ENCODE measurements around the gene DPYD.

The DPYD gene

DNA sequence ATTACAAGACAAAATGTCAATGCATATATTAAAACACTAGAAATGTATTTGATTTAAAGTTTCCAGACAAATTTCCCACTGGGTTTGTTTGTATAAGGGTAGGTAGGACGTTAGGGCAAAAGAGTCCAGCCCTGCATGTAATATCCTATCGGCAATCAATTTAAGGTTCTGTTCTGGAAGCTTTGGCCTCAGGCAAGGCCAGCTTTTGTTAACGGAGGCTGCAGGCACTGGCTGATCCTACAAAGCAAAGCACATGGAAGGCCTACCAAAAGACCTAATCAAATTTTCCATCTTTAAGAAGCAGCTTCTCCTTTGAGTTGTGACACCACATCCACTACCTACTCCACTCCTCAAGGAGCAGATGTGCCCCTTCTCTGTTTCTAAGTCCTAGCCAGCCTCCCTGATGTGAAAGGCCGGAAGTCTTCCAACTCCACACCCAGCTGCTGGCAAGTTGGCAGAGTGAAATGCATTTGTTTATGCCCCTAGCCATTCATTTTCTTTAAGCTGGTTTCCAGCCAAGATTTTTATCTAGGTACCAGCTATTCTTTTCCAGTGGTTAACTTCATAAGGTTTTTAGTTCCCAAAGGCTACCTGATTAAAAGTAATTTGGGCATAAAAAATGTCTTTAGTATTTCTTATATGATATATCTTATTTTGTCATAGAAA lies 746.7 kb downstream of the DPYD start:
- no peak for DNase-seq (ENCODE audit: low read depth, low spot score)
- no peak overlapping the region for H3K4me3 ChIP-seq (ENCODE audit: low read depth, low read length)
- in situ Hi-C loops (cut with HindIII; ENCODE audit: low sequenced_read_pairs) = no loop called here
- TF ChIP-seq, protein P1, sequence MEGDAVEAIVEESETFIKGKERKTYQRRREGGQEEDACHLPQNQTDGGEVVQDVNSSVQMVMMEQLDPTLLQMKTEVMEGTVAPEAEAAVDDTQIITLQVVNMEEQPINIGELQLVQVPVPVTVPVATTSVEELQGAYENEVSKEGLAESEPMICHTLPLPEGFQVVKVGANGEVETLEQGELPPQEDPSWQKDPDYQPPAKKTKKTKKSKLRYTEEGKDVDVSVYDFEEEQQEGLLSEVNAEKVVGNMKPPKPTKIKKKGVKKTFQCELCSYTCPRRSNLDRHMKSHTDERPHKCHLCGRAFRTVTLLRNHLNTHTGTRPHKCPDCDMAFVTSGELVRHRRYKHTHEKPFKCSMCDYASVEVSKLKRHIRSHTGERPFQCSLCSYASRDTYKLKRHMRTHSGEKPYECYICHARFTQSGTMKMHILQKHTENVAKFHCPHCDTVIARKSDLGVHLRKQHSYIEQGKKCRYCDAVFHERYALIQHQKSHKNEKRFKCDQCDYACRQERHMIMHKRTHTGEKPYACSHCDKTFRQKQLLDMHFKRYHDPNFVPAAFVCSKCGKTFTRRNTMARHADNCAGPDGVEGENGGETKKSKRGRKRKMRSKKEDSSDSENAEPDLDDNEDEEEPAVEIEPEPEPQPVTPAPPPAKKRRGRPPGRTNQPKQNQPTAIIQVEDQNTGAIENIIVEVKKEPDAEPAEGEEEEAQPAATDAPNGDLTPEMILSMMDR (IDR thresholded peaks at IDR 0.05; ENCODE audit: low read depth, low read length) = no peak

DNA sequence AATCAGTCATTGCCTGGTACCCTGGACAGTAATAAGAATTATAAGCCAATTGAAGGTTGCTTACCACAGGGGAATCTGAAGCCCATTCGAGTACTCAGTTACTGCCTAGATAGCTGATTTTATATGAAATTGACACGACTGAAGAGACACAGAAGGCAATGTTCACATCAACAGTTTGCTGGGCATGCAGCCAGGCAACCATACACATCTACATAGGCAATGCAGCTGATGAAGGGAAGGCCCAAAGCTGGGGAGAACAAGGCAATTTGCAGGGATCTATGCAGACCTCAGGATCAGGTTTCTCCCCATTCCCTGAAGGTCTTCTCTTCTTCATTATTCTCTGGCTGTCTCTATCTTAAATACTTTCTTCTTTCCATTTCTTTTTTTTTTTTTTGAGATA lies 750.5 kb downstream of the DPYD start:
- TF ChIP-seq, protein P1 (IDR thresholded peaks at IDR 0.05; ENCODE audit: low read depth, low read length) = no peak
- no peak overlapping the region for H3K4me3 ChIP-seq (ENCODE audit: low read depth, low read length)
- in situ Hi-C loops (cut with HindIII; ENCODE audit: low sequenced_read_pairs) = no loop called here
- no peak for DNase-seq (ENCODE audit: low read depth, low spot score)

DNA sequence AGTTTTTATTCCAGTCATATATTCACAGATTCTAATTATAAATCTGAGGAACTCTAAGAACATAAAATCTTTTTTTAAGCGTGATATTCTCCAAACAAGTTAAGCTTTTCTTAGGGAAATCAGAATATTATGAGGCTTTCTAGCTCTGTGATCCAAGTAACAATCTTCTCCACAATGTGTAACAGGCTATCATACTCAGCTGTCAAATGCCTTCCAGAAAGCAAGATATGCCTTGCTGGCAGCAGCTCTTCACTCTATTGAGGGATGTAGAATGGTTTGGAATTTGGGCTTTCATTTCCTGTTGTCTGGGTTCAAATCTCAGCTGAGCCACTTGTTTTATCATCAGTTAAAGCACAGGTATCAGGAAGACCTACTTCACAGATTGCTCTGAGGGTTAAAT lies 752.8 kb downstream of the DPYD start:
- TF ChIP-seq, protein P1 (IDR thresholded peaks at IDR 0.05; ENCODE audit: low read depth, low read length) = no peak
- H3K4me3 ChIP-seq (ENCODE audit: low read depth, low read length) = no peak overlapping the region
- in situ Hi-C loops (cut with HindIII; ENCODE audit: low sequenced_read_pairs) = no loop called here
- no peak for DNase-seq (ENCODE audit: low read depth, low spot score)

DNA sequence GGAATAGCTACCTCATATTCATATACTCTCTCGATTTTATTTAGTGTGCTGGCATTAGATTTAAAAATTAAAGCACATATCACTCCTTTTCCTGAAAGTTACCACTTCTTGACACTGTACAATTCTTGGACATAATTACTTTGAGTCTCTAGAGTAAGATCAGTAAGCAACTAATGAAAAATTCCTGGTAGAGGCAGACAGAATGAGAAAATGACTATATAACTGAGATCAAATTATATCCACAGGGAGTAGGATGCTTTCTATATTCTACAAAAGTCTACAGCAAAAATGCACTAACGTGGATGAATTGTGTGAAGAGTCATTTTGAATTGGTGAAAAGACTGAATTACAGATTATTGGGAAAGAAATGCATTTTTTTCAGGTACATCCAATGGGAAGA lies 753.6 kb downstream of the DPYD start:
- in situ Hi-C loops (cut with HindIII; ENCODE audit: low sequenced_read_pairs) = no loop called here
- H3K4me3 ChIP-seq (ENCODE audit: low read depth, low read length) = no peak overlapping the region
- TF ChIP-seq, protein P1 (IDR thresholded peaks at IDR 0.05; ENCODE audit: low read depth, low read length) = no peak
- DNase-seq (ENCODE audit: low read depth, low spot score) = no peak

DNA sequence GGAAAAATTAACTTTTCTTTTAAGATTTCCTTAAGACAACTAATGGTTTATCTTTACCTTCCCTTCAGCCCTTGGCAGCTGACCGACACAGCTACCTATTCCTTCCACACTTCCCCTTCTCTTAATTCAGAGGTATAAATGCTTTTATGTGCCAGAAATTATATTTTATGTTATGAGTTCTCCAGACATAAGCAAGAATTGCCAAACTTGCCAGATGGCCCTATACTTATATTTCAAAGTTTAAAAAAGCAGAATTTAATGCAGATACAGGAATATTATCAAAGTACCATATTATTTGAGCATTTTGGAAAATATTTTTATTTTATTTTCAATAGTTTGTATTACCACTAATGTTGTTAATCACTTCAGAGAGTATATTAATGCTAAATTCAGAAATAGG lies 754.2 kb downstream of the DPYD start:
- in situ Hi-C loops (cut with HindIII; ENCODE audit: low sequenced_read_pairs) = no loop called here
- H3K4me3 ChIP-seq (ENCODE audit: low read depth, low read length) = no peak overlapping the region
- TF ChIP-seq, protein P1 (IDR thresholded peaks at IDR 0.05; ENCODE audit: low read depth, low read length) = no peak
- no peak for DNase-seq (ENCODE audit: low read depth, low spot score)

DNA sequence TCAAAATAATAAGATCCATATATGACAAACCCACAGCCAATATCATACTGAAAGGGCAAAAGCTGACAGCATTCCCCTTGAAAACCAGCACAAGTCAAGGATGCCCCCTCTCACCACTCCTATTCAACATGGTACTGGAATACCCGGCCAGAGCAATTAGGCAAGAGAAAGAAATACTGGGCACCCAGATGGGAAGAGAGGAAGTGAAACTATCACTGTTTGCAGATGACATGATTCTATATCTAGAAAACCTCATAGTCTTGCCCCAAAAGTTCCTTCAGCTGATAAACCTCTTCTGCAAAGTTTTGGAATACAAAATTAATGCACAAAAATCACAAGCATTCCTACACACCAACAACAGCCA lies 756.6 kb downstream of the DPYD start:
- in situ Hi-C loops (cut with HindIII; ENCODE audit: low sequenced_read_pairs) = no loop called here
- DNase-seq (ENCODE audit: low read depth, low spot score) = no peak
- TF ChIP-seq, protein P1 (IDR thresholded peaks at IDR 0.05; ENCODE audit: low read depth, low read length) = no peak

More for the DNA sequence above, 756.6 kb downstream of the DPYD start:
- H3K4me3 ChIP-seq (ENCODE audit: low read depth, low read length) = no peak overlapping the region
